IMR-90 (cell line): ENCODE data around the gene CAMTA1. TPM values are rescaled to one million over a fixed set of nuclear protein-coding genes. Genes with fewer than 3 reads are reported as not detected.

ENCODE experiments used
- ATAC-seq: fragments of 200-7000 bp; cut with Tn5 transposase; 2 replicates; pipeline ENCODE4 v1.9.1; 2020; ENCODE audit warnings: low read depth, mild to moderate bottlenecking, moderate library complexity
- BruUV-seq: library from RNA; stranded (reverse); fragments of 400-500 nt; replicated peaks from 2 replicates; lab custom pipeline; 2021; lab: Mats Ljungman, UMichigan
- CTCF ChIA-PET: fragments of 300-600 bp; formaldehyde crosslinking; extraction: SDS; loops from one replicate; lab custom pipeline; 2021; ENCODE audit warnings: antibody characterized with exemption; lab: Yijun Ruan, JAX
- POLR2A ChIA-PET: fragments of 300-600 bp; sonication (Branson Sonifier 250); formaldehyde crosslinking; loops from one replicate; lab custom pipeline; 2022; ENCODE audit warnings: antibody characterized with exemption; ENCODE audit not compliant: unreplicated experiment; lab: Charles Lee
- DNase-seq: peaks from one replicate; pipeline ENCODE4 v3.0.0; 2013
- H2AFZ ChIP-seq: replicated peaks from 2 replicates; pipeline ENCODE3; 2013; ENCODE audit warnings: low read length, mild to moderate bottlenecking; ENCODE audit not compliant: poor library complexity
- H2AK5ac ChIP-seq: 2 replicates; pipeline ENCODE4 v1.6.1; 2013; ENCODE audit warnings: low read depth, low read length, inconsistent platforms
- H2AK9ac ChIP-seq: replicated peaks from 2 replicates; pipeline ENCODE3; 2013; ENCODE audit warnings: mild to moderate bottlenecking, low read depth, low read length, moderate library complexity; ENCODE audit not compliant: poor library complexity
- H2BK120ac ChIP-seq: 2 replicates; pipeline ENCODE4 v1.6.1; 2013; ENCODE audit warnings: low read depth, low read length, inconsistent platforms
- H2BK15ac ChIP-seq: 3 replicates; pipeline ENCODE4 v1.6.1; 2013; ENCODE audit warnings: low read depth, low read length, inconsistent platforms
- H2BK20ac ChIP-seq: 2 replicates; pipeline ENCODE4 v1.6.1; 2013; ENCODE audit warnings: low read depth, mild to moderate bottlenecking, inconsistent platforms, low read length, moderate library complexity
- H2BK5ac ChIP-seq: 2 replicates; pipeline ENCODE4 v1.6.1; 2013; ENCODE audit warnings: mild to moderate bottlenecking, low read depth, low read length, inconsistent platforms; ENCODE audit not compliant: poor library complexity, severe bottlenecking
- H3K14ac ChIP-seq: replicated peaks from 2 replicates; pipeline ENCODE4 v1.6.1; 2013; ENCODE audit warnings: low read depth, low read length, inconsistent platforms
- H3K18ac ChIP-seq: 2 replicates; pipeline ENCODE4 v1.6.1; 2013; ENCODE audit warnings: low read depth, low read length, control low read depth
- H3K23ac ChIP-seq: 2 replicates; pipeline ENCODE4 v1.6.1; 2013; ENCODE audit warnings: low read depth, low read length, inconsistent platforms
- H3K27ac ChIP-seq: 2 replicates; pipeline ENCODE4 v1.5.1; 2013; ENCODE audit warnings: mild to moderate bottlenecking, control low read depth, low read length; ENCODE audit not compliant: insufficient read depth
- H3K27me3 ChIP-seq: 2 replicates; pipeline ENCODE4 v1.6.1; 2013; ENCODE audit warnings: low read length; ENCODE audit not compliant: control insufficient read depth, insufficient read depth
- H3K36me3 ChIP-seq: 2 replicates; pipeline ENCODE4 v1.6.1; 2013; ENCODE audit warnings: low read length, mixed read lengths; ENCODE audit not compliant: control insufficient read depth, insufficient read depth
- H3K4ac ChIP-seq: 2 replicates; pipeline ENCODE4 v1.6.1; 2013; ENCODE audit warnings: low read depth, low read length, inconsistent platforms
- H3K4me1 ChIP-seq: 2 replicates; pipeline ENCODE4 v1.6.1; 2013; ENCODE audit warnings: low read length, mixed read lengths; ENCODE audit not compliant: control insufficient read depth, insufficient read depth
- H3K4me2 ChIP-seq: 2 replicates; pipeline ENCODE4 v1.6.1; 2013; ENCODE audit warnings: low read depth, mild to moderate bottlenecking, control low read depth, low read length, moderate library complexity
- H3K4me3 ChIP-seq: 2 replicates; pipeline ENCODE4 v1.5.1; 2013; ENCODE audit warnings: low read depth, mild to moderate bottlenecking, control low read depth, low read length, moderate library complexity; ENCODE audit not compliant: insufficient read depth
- H3K56ac ChIP-seq: 2 replicates; pipeline ENCODE4 v1.6.1; 2013; ENCODE audit warnings: low read length, inconsistent platforms; ENCODE audit not compliant: insufficient read depth; ENCODE audit errors: extremely low read depth
- H3K79me1 ChIP-seq, 2 experiments: 2 replicates each; pipeline ENCODE4 v1.6.1; 2013; ENCODE audit warnings: low read length in 2 of 2, inconsistent platforms in 1 of 2, low read depth in 1 of 2
- H3K9ac ChIP-seq: 2 replicates; pipeline ENCODE4 v1.6.1; 2013; ENCODE audit warnings: low read depth, low read length, control low read depth
- H3K9me1 ChIP-seq: 2 replicates; pipeline ENCODE4 v1.6.1; 2013; ENCODE audit warnings: low read length, inconsistent platforms; ENCODE audit not compliant: insufficient read depth
- H3K9me3 ChIP-seq: 2 replicates; pipeline ENCODE4 v1.6.1; 2013; ENCODE audit warnings: low read length; ENCODE audit not compliant: control insufficient read depth, insufficient read depth
- H4K20me1 ChIP-seq: 2 replicates; pipeline ENCODE4 v1.6.1; 2013; ENCODE audit warnings: low read length, inconsistent platforms; ENCODE audit not compliant: insufficient read depth
- H4K5ac ChIP-seq: 2 replicates; pipeline ENCODE4 v1.6.1; 2013; ENCODE audit warnings: mild to moderate bottlenecking, low read depth, low read length, control low read depth
- H4K8ac ChIP-seq, 2 experiments: 2 replicates each; pipeline ENCODE4 v1.6.1; 2013; ENCODE audit warnings: low read depth in 2 of 2, low read length in 2 of 2, control low read depth in 1 of 2, inconsistent platforms in 1 of 2
- H4K91ac ChIP-seq: 2 replicates; pipeline ENCODE4 v1.6.1; 2013; ENCODE audit warnings: low read depth, low read length, inconsistent platforms; ENCODE audit not compliant: insufficient read depth
- CEBPB ChIP-seq: IDR thresholded peaks from 2 replicates; pipeline ENCODE4 v1.6.1; 2012; ENCODE audit warnings: low read depth, low read length, improper control_type of control experiment
- MAFK ChIP-seq: IDR thresholded peaks from 2 replicates; pipeline ENCODE4 v1.6.1; 2012; ENCODE audit warnings: low read depth, low read length, improper control_type of control experiment
- MAZ ChIP-seq: IDR thresholded peaks from 2 replicates; pipeline ENCODE4 v1.6.1; 2012; ENCODE audit warnings: low read depth, mild to moderate bottlenecking, low read length, improper control_type of control experiment, moderate library complexity, borderline replicate concordance
- NFE2L2 ChIP-seq: fragments of 150-350 bp; IDR thresholded peaks from 2 replicates; pipeline ENCODE4 v1.6.1; 2016; ENCODE audit warnings: low read depth, mild to moderate bottlenecking, low read length
- WGBS, 2 experiments: methylation state at CpG; one replicate each; pipeline versions ENCODE4 v1.1.5 to v1.1.7; 2013; ENCODE audit warnings: missing lambda C conversion rate in 2 of 2; ENCODE audit not compliant: insufficient read length in 1 of 2; ENCODE audit errors: extremely low coverage in 2 of 2; 5-methylcytosine and 5-hydroxymethylcytosine counted together
- dilution Hi-C: fragments of 300-500 bp; cut with HindIII; formaldehyde crosslinking; loops from one replicate; pipeline ENCODE4 v1.14.3; 2018; ENCODE audit warnings: low sequenced_read_pairs; ENCODE audit not compliant: unreplicated experiment
- in situ Hi-C: fragments of 300-500 bp; cut with MboI; formaldehyde crosslinking; loops from 3 replicates; pipeline ENCODE4 v1.14.3; 2019; ENCODE audit warnings: low sequenced_read_pairs, inconsistent platforms, mixed read lengths
- intact Hi-C: fragments of 100-400 bp; cut with micrococcal nuclease; formaldehyde crosslinking; loops from 2 replicates; pipeline ENCODE4 v1.10.0; 2022
- polyA plus RNA-seq, 3 experiments: library from polyadenylated mRNA; depleted of rRNA; stranded (reverse); fragments of >200 nt; gene quantifications; 2 replicates each; pipeline ENCODE4 v1.2.3, GENCODE V29; 2012; ENCODE audit warnings: low replicate concordance in 1 of 3
- total RNA-seq: library from RNA; depleted of rRNA; stranded (reverse); fragments of >200 nt; gene quantifications from 2 replicates; pipeline ENCODE4 v1.2.3, GENCODE V29; 2012
- TF ChIP-seq, protein P1 (sequence below): fragments of 150-350 bp; IDR thresholded peaks from 2 replicates; pipeline ENCODE4 v1.6.1; 2016; ENCODE audit warnings: low read depth, mild to moderate bottlenecking, low read length, moderate library complexity, borderline replicate concordance
- TF ChIP-seq, protein P2 (sequence below): fragments of 150-350 bp; IDR thresholded peaks from 2 replicates; pipeline ENCODE4 v1.6.1; 2017; ENCODE audit warnings: mild to moderate bottlenecking, antibody characterized with exemption, low read length, low read depth
- TF ChIP-seq, protein P3 (sequence below): conservative IDR thresholded peaks from 2 replicates; pipeline ENCODE4 v1.5.1; 2012; ENCODE audit warnings: mild to moderate bottlenecking, low read depth, low read length, improper control_type of control experiment

CAMTA1 gene
- total and polyA plus RNA-seq, 2 of the 4 experiments (the other 2 are of a cell fraction): 35.5 to 74.3 TPM

DNA sequence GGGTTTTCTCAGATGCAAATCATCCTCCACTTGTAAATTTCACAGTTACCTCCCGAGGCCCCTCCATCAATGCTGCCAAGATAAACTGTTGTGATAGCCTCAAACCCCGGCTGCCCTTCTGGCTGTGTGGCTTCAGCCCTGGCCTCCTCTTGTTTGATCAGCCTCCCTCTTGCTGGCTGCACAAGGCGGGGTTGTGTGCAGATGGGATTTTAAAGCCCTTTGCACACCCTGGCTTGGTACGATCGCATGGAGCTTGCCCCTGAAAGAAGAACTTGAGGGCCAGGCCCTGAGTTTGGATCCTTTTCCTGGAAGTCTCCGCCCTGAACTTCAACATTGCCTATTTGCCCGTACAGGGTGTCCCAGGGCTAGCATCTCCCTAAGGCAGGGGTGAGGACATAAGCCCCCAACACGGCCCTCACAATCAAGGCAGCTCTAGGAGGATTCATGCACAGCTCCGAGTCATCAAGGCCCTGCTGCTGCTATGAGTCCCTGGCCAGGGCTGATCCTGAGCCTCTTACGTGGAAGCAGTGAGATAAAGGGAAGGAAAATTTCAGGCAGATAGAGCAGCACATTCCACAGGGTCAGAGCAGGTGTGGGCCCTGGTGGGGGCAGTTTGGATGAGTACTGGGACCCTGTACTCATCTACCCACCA is 804.6 kb downstream of the CAMTA1 start:
- no peak overlapping the region for H3K27ac ChIP-seq

More for the DNA sequence above, 804.6 kb downstream of the CAMTA1 start:
- Histone ChIP-seq H4K8ac (no peak overlapping the region), H2AFZ (no peak overlapping the region), H4K20me1 (no peaks in the 10 kb centered on the region), H3K4me2 (no peak overlapping the region), H2BK20ac (no peak overlapping the region), H3K79me1 (no peaks in the 10 kb centered on the region), H3K4me1 (no peaks in the 10 kb centered on the region), H2BK15ac (no peak overlapping the region), H3K4ac (no peak overlapping the region), H3K18ac (no peak overlapping the region), H2BK5ac (no peak overlapping the region), H3K4me3 (no peak overlapping the region), H2AK5ac (no peak overlapping the region), H2AK9ac (no peak overlapping the region), H3K27me3 (peaks cover 28% of the 10 kb centered on the region), H3K23ac (no peak overlapping the region), H3K36me3 (no peaks in the 10 kb centered on the region), H4K5ac (no peak overlapping the region), H3K9me3 (no peaks in the 10 kb centered on the region), H4K91ac (no peak overlapping the region), H3K56ac (no peak overlapping the region), H2BK120ac (no peak overlapping the region), H3K14ac (no peak overlapping the region), H3K9ac (no peak overlapping the region), H3K9me1 (no peaks in the 10 kb centered on the region)
- TF ChIP-seq, protein P1, sequence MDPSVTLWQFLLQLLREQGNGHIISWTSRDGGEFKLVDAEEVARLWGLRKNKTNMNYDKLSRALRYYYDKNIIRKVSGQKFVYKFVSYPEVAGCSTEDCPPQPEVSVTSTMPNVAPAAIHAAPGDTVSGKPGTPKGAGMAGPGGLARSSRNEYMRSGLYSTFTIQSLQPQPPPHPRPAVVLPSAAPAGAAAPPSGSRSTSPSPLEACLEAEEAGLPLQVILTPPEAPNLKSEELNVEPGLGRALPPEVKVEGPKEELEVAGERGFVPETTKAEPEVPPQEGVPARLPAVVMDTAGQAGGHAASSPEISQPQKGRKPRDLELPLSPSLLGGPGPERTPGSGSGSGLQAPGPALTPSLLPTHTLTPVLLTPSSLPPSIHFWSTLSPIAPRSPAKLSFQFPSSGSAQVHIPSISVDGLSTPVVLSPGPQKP: no peak
- no peak for TF ChIP-seq MAZ
- no peak for TF ChIP-seq NFE2L2
- no peak for TF ChIP-seq MAFK
- no peak for TF ChIP-seq CEBPB
- TF ChIP-seq, protein P2, sequence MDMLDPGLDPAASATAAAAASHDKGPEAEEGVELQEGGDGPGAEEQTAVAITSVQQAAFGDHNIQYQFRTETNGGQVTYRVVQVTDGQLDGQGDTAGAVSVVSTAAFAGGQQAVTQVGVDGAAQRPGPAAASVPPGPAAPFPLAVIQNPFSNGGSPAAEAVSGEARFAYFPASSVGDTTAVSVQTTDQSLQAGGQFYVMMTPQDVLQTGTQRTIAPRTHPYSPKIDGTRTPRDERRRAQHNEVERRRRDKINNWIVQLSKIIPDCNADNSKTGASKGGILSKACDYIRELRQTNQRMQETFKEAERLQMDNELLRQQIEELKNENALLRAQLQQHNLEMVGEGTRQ: no peak
- TF ChIP-seq, protein P3, sequence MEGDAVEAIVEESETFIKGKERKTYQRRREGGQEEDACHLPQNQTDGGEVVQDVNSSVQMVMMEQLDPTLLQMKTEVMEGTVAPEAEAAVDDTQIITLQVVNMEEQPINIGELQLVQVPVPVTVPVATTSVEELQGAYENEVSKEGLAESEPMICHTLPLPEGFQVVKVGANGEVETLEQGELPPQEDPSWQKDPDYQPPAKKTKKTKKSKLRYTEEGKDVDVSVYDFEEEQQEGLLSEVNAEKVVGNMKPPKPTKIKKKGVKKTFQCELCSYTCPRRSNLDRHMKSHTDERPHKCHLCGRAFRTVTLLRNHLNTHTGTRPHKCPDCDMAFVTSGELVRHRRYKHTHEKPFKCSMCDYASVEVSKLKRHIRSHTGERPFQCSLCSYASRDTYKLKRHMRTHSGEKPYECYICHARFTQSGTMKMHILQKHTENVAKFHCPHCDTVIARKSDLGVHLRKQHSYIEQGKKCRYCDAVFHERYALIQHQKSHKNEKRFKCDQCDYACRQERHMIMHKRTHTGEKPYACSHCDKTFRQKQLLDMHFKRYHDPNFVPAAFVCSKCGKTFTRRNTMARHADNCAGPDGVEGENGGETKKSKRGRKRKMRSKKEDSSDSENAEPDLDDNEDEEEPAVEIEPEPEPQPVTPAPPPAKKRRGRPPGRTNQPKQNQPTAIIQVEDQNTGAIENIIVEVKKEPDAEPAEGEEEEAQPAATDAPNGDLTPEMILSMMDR: no peak
- in situ Hi-C loops: no loop called here
- 70% methylated on average over 2 of the region's 10 CpGs; no CpG with 5 or more reads in 1 of the 2 experiments for WGBS, 2 experiments
- dilution Hi-C loops: no loop called here
- no peak for ATAC-seq
- BruUV-seq: no TSS peak
- intact Hi-C loops: no loop called here
- ChIA-PET CTCF (no interaction called here), POLR2A (no interaction called here)
- DNase-seq: peak; percentile 11
